Keratinocyte (primary cell): ENCODE measurements around the gene BCL2.

Experiments used
- CTCF ChIP-seq, 3 experiments: IDR thresholded peaks in 1 of 3; conservative IDR thresholded peaks in 1 of 3; optimal IDR thresholded peaks in 1 of 3; 2 replicates in 2 of 3; 3 replicates in 1 of 3; pipeline versions ENCODE3 to v1.5.1; 2011; ENCODE audit warnings: low read length in 3 of 3, mild to moderate bottlenecking in 3 of 3, moderate library complexity in 2 of 3, control low read depth in 1 of 3, inconsistent platforms in 1 of 3; ENCODE audit not compliant: insufficient read depth in 2 of 3; ENCODE audit errors: extremely low read depth in 1 of 3
- EZH2 ChIP-seq: IDR thresholded peaks from one replicate; pipeline ENCODE4 v1.6.1; 2012; ENCODE audit warnings: inconsistent platforms, mild to moderate bottlenecking, low read length, moderate library complexity

- TF ChIP-seq CTCF (optimal IDR thresholded peaks at IDR 0.05 in 1 of 3, IDR thresholded peaks at IDR 0.05 in 1 of 3, conservative IDR thresholded peaks at IDR 0.05 in 1 of 3; ENCODE audit: extremely low read depth in 1 of 3, insufficient read depth in 2 of 3, low read length in 3 of 3) (no peak), EZH2 (no peak)
Measured at GRCh38 chr18:63254716-63255399, 64.7 kb downstream of the BCL2 start.
